Activated T-cell treated with anti-CD3 and anti-CD28 coated beads, Interleukin-2, amount 50 U/mL, for 4 hours (primary cell): ENCODE data around the gene KIR2DL3. TPM values are rescaled to one million over a fixed set of nuclear protein-coding genes. Genes with fewer than 3 reads are reported as not detected.
"Not testable (repeated sequence)": the region's sequence is repeated elsewhere in the genome, so short reads cannot be mapped to it uniquely, and the experiment has no call there.

ENCODE experiments used
- ATAC-seq, 2 donors: fragments of 200-7000 bp; cut with Tn5 transposase; one replicate each; pipeline ENCODE4 v1.10.0; 2021
- DNase-seq: peaks from one replicate; pipeline ENCODE4 v3.0.0-alpha.2; 2020
- H3K27me3 Mint-ChIP-seq: one replicate; pipeline ENCODE4 v1.8.0; 2021; ENCODE audit warnings: low read depth, mixed read lengths
- H3K36me3 Mint-ChIP-seq: one replicate; pipeline ENCODE4 v1.8.0; 2022; ENCODE audit warnings: mixed read lengths; ENCODE audit not compliant: insufficient read depth
- H3K4me1 Mint-ChIP-seq: one replicate; pipeline ENCODE4 v1.8.0; 2021; ENCODE audit warnings: low read depth, mixed read lengths
- H3K4me3 Mint-ChIP-seq: one replicate; pipeline ENCODE4 v1.8.0; 2021; ENCODE audit warnings: mild to moderate bottlenecking, moderate library complexity, mixed read lengths
- H3K9me3 Mint-ChIP-seq: one replicate; pipeline ENCODE4 v1.8.0; 2021; ENCODE audit warnings: mixed read lengths
- total RNA-seq, 3 donors: library from RNA; stranded (reverse); gene quantifications; one replicate each; pipeline ENCODE4 v1.2.1, GENCODE V29; 2021

KIR2DL3 gene
- total RNA-seq, 3 donors from 2014 or later = 0.37 TPM; not detected in 2

DNA sequence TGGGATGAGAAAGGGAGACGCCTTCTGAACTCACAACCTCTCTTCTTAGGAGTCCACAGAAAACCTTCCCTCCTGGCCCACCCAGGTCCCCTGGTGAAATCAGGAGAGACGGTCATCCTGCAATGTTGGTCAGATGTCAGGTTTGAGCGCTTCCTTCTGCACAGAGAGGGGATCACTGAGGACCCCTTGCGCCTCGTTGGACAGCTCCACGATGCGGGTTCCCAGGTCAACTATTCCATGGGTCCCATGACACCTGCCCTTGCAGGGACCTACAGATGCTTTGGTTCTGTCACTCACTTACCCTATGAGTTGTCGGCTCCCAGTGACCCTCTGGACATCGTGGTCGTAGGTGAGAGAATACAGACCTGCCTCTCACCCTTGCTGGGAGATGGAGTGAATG is 10.8 kb upstream of the KIR2DL3 start:
- H3K9me3 Mint-ChIP-seq = peaks cover 5% of the 10 kb centered on the region
- DNase-seq (no peak), ATAC-seq (no peak)
- peaks cover 17% of the 10 kb centered on the region for H3K27me3 Mint-ChIP-seq
- H3K4me3 Mint-ChIP-seq = no peak overlapping the region
- H3K36me3 Mint-ChIP-seq = no peaks in the 10 kb centered on the region
- H3K4me1 Mint-ChIP-seq = no peaks in the 10 kb centered on the region

DNA sequence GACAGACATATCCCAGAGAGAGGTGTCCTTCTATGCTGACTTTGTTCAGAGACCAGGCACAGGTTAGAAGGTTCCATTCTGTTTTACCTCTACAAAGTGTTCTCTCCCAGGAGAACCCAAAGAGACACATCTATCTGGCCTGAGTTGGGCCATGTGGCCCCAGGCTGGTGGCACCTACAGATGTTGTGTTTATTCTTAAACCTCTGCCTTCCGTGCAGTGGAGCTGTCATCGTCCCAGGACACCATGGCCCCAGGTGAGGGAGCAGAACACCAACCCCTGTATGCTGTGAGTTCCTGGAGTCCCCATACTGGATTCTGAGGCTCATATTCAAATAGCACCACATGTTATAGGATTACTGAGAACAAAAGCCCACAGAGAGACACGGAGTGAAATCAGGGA is 10.1 kb upstream of the KIR2DL3 start:
- no peak overlapping the region for H3K4me3 Mint-ChIP-seq
- H3K4me1 Mint-ChIP-seq = no peaks in the 10 kb centered on the region
- H3K27me3 Mint-ChIP-seq = peaks cover 19% of the 10 kb centered on the region
- ATAC-seq (no peak), DNase-seq (no peak)
- H3K36me3 Mint-ChIP-seq = no peaks in the 10 kb centered on the region
- peaks cover 5% of the 10 kb centered on the region for H3K9me3 Mint-ChIP-seq

DNA sequence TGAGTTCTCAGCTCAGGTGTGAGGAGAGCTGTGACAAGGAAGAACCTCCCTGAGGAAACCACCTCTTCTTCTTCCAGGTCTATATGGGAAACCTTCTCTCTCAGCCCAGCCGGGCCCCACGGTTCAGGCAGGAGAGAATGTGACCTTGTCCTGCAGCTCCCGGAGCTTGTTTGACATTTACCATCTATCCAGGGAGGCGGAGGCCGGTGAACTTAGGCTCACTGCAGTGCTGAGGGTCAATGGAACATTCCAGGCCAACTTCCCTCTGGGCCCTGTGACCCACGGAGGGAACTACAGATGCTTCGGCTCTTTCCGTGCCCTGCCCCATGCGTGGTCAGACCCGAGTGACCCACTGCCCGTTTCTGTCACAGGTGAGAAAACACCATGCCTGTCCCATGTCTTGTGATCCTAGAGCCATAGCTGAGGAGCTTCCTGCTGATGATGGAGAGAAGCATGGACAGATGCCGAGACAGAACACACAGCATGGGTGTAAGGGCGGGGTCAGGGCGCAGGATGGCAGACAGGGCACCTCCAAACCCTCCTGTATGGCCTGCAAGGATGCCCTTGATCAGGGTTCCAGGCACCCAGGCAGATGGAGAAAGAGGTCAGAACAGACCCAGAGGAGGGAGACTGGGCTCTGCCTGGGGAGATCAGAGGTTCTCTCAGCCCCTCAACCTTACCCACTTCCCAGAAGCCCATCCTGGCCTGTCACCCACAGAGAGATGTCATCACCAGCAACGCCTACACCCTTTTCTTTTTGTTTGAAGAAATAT is 8.7 kb upstream of the KIR2DL3 start:
- Mint-ChIP-seq H3K9me3 (peaks cover 9% of the 10 kb centered on the region), H3K36me3 (no peaks in the 10 kb centered on the region), H3K27me3 (peaks cover 19% of the 10 kb centered on the region), H3K4me1 (no peaks in the 10 kb centered on the region), H3K4me3 (no peak overlapping the region)
- ATAC-seq = no peak
- DNase-seq = no peak

DNA sequence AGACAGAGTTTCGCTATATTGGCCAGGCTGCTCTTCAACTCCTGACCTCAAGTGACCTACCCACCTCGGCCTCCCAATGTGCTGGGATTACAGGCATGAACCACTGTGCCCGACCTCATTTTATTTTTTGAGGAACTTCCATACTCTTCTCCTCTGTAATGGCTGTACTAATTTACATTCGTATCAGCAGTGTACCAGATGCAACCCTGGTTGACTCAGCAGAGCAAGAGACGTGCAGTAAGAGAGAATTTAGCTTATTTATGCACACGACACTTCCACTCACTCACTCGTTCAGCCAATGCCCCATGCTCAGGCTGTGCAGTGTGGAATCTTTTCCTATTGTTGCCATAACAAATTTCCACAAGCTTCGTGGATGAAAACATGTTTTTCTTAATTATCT is 7.1 kb upstream of the KIR2DL3 start:
- peaks cover 9% of the 10 kb centered on the region for H3K9me3 Mint-ChIP-seq
- no peaks in the 10 kb centered on the region for H3K4me1 Mint-ChIP-seq
- no peaks in the 10 kb centered on the region for H3K36me3 Mint-ChIP-seq
- no peak overlapping the region for H3K4me3 Mint-ChIP-seq
- DNase-seq (no peak), ATAC-seq (no peak)
- peaks cover 20% of the 10 kb centered on the region for H3K27me3 Mint-ChIP-seq

DNA sequence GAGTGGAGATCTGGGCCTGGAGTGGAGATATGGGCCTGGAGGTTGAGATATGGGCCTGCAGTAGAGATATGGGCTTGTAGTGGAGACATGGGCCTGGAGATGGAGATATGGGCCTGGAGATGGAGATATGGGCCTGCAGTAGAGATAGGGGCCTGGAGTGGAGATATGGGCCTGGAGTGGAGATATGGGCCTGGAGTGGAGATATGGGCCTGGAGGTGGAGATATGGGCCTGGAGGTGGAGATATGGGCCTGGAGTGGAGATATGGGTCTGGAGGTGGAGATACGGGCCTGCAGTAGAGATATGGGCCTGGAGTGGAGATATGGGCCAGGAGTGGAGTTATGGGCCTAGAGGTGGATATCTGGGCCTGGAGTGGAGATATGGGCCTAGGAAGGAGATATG is 402 bp downstream of the KIR2DL3 start:
- DNase-seq (no peak), ATAC-seq (no peak)
- no peak overlapping the region for H3K4me3 Mint-ChIP-seq
- peaks cover 4% of the 10 kb centered on the region for H3K9me3 Mint-ChIP-seq
- no peaks in the 10 kb centered on the region for H3K4me1 Mint-ChIP-seq
- no peaks in the 10 kb centered on the region for H3K36me3 Mint-ChIP-seq
- H3K27me3 Mint-ChIP-seq = peaks cover 8% of the 10 kb centered on the region

DNA sequence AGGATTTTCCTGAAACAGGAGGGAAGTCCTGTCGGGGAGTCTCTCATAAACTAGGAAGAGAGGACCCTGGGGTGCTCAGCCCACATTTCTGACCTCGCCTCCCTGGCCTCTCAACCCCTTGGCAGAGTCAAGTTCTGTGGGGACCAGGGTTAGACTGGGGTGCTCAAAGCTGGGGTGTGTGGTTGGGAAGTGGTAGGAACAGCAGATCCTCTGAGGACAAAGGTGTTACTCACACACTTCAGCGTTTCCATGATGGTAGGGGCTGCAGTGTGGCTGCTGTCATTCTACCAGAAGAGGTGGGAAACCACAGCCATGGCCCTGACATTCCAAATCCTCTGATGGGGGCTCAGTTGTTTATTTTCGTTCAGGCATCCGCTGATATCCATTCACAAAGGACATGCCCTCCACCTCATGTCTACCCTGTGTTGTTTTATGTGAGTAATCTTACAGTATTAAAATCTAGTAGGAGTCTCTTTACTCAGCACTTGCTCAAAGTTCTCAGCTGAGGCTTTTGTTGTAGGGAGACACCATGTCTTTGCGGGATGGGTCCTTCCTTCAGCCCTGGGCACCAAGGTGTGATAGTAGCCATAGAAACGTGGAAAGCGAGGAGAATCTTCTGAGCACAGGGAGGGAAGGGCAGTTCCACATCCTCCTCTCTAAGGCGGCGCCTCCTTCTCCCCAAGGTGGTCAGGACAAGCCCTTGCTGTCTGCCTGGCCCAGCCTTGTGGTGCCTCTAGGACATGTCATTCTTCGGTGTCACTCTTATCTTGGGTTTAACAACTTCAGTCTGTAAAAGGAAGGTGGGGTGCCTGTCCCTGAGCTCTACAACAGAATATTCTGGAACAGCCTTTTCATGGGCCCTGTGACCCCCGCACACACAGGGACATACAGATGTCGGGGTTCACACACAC is 1.5 kb downstream of the KIR2DL3 start:
- Mint-ChIP-seq H3K36me3 (no peaks in the 10 kb centered on the region), H3K27me3 (peaks cover 8% of the 10 kb centered on the region), H3K9me3 (no peaks in the 10 kb centered on the region), H3K4me1 (no peaks in the 10 kb centered on the region), H3K4me3 (no peak overlapping the region)
- ATAC-seq (no peak), DNase-seq (no peak)

DNA sequence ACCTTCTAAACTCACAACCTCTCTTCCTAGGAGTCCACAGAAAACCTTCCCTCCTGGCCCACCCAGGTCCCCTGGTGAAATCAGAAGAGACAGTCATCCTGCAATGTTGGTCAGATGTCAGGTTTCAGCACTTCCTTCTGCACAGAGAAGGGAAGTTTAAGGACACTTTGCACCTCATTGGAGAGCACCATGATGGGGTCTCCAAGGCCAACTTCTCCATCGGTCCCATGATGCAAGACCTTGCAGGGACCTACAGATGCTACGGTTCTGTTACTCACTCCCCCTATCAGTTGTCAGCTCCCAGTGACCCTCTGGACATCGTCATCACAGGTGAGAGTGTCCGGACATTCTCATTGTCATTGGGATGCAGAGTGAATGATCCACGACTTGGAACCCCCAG is 3.6 kb downstream of the KIR2DL3 start:
- H3K4me1 Mint-ChIP-seq, H3K36me3 Mint-ChIP-seq, H3K27me3 Mint-ChIP-seq, DNase-seq, H3K9me3 Mint-ChIP-seq, H3K4me3 Mint-ChIP-seq, ATAC-seq: not testable (repeated sequence)

DNA sequence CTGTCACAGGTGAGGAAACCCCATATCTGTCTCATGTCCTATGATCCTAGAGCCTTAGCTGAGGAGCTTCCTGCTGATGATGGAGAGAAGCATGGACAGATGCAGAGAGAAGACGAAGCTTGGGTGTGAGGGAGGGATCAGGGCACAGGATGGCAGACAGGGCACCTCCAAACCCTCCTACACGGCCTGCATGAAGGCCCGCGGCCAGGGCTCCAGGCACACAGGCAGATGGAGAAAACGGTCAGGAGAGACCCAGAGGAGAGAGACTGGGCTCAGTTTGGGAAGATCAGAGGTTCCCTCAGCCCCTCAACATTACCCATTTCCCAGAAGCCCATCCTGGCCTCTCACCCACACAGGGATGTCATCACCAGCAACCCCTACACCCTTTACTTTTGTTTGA is 5.8 kb downstream of the KIR2DL3 start:
- H3K9me3 Mint-ChIP-seq, H3K4me1 Mint-ChIP-seq, H3K4me3 Mint-ChIP-seq, H3K36me3 Mint-ChIP-seq, H3K27me3 Mint-ChIP-seq, DNase-seq, ATAC-seq: not testable (repeated sequence)

DNA sequence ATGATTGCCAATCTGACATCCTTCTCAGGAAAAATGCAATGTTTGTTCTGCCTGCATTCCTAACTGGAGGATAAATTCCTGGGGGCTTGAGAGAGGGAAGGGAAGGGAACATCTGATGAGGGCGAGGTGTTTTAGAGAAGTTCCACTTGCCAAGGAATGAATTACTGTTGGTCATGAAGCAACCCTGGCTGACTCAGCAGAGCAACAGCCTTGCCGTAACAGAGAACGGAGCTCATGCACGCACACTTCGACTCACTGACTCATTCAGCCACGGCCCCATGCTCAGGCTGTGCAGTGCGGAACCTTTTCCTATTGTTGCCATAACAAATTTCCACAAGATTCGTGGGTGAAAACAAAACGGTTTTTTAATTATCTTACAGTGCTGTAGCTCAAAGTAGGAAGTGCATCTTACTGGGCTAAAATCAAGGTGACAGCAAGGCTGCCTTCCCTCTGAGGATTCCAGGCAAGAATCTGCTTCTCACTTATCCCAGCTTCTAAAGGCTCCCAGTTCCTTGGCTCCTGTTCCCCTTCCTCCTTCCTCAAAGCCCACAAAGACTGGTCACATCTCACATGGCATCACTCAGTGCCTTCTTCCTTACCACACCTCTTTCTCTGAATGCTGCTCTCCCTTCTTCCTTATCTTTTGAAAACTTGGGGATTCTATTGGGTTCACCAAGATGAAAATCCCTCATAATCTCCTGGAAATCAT is 9.5 kb downstream of the KIR2DL3 start:
- H3K27me3 Mint-ChIP-seq, H3K36me3 Mint-ChIP-seq, DNase-seq, H3K9me3 Mint-ChIP-seq, ATAC-seq, H3K4me1 Mint-ChIP-seq, H3K4me3 Mint-ChIP-seq: not testable (repeated sequence)

DNA sequence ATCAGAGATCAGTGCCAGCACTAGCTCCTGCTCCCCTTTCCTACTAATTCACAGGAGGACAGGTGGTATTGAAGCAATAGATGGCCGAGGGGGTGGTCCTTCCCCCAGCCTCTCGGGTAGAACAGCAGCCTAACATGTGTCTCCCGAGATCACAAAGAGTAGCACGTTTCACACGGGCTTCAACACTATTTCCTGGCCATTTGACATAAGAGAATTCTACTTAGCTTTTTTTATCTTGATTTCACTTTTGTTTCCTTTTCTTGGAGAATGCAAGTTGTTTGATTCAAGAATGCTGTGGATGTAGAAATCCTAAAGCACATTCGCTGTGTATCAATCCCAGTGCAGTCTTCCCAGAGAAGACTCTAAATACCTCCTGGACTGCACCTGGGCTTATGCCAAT is 12.0 kb downstream of the KIR2DL3 start:
- not testable (repeated sequence) for H3K9me3 Mint-ChIP-seq, H3K27me3 Mint-ChIP-seq, DNase-seq, H3K4me3 Mint-ChIP-seq, H3K4me1 Mint-ChIP-seq, ATAC-seq, H3K36me3 Mint-ChIP-seq

DNA sequence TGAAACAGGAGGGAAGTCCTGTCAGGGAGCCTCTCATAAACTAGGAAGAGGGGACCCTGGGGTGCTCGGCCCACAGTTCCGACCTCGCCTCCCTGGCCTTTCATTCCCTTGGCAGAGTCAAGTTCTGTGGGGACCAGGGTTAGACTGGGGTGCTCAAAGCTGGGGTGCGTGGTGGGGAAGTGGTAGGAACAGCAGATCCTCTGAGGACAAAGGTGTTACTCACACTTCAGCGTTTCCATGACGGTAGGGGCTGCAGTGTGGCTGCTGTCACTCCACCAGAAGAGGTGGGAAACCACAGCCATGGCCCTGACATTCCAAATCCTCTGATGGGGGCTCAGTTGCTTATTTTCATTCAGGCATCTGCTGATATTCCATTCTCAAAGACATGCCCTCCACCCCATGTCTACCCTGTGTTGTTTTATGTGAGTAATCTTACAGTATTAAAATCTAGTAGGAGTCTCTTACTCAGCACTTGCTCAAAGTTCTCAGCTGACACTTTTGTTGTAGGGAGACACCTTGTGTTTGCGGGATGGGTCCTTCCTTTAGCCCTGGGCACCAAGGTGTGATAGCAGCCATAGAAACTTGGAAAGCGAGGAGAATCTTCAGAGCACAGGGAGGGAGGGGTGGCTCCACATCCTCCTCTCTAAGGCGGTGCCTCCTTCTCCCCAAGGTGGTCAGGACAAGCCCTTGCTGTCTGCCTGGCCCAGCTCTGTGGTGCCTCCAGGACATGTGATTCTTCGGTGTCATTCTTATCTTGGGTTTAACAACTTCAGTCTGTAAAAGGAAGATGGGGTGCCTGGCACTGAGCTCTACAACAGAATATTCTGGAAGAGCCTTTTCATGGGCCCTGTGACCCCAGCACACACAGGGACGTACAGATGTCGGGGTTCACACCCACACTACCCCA is 18.1 kb downstream of the KIR2DL3 start:
- not testable (repeated sequence) for H3K36me3 Mint-ChIP-seq, H3K9me3 Mint-ChIP-seq, DNase-seq, H3K27me3 Mint-ChIP-seq, ATAC-seq, H3K4me1 Mint-ChIP-seq, H3K4me3 Mint-ChIP-seq

DNA sequence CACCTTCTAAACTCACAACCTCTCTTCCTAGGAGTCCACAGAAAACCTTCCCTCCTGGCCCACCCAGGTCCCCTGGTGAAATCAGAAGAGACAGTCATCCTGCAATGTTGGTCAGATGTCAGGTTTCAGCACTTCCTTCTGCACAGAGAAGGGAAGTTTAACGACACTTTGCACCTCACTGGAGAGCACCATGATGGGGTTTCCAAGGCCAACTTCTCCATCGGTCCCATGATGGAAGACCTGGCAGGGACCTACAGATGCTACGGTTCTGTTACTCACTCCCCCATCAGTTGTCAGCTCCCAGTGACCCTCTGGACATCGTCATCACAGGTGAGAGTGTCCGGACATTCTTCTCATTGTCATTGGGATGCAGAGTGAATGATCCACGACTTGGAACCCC is 20.3 kb downstream of the KIR2DL3 start:
- not testable (repeated sequence) for H3K4me3 Mint-ChIP-seq, H3K36me3 Mint-ChIP-seq, H3K27me3 Mint-ChIP-seq, DNase-seq, H3K4me1 Mint-ChIP-seq, ATAC-seq, H3K9me3 Mint-ChIP-seq

DNA sequence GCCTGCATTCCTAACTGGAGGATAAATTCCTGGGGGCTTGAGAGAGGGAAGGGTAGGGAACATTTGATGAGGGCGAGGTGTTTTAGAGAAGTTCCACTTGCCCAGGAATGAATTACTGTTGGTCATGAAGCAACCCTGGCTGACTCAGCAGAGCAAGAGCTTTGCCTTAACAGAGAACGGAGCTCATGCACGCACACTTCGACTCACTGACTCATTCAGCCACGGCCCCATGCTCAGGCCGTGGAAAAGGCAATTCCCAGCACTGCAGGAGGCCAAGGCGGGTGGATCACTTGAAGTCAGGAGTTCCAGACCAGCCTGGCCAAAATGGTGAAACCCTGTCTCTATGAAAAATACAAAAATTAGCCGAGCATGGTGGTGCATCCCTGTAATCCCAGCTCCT is 25.9 kb downstream of the KIR2DL3 start:
- DNase-seq, H3K4me1 Mint-ChIP-seq, H3K4me3 Mint-ChIP-seq, ATAC-seq, H3K9me3 Mint-ChIP-seq, H3K36me3 Mint-ChIP-seq, H3K27me3 Mint-ChIP-seq: not testable (repeated sequence)

DNA sequence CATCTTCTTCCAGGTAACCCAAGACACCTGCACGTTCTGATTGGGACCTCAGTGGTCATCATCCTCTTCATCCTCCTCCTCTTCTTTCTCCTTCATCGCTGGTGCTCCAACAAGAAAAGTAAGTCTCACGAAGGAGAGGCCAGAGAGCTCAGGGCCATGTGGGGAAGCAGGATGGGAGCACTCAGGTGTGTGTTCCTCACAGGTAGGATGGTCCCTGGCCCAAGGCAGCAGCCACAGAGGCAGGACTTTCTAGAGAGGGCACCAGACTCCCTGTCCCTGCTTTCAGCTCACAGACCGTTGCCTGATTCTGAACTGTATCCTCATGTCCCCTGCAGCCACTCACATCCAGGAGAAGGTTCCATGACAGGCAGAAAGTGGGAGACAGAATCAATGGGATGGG is 28.2 kb downstream of the KIR2DL3 start:
- not testable (repeated sequence) for H3K36me3 Mint-ChIP-seq, DNase-seq, H3K27me3 Mint-ChIP-seq, H3K9me3 Mint-ChIP-seq, H3K4me1 Mint-ChIP-seq, H3K4me3 Mint-ChIP-seq, ATAC-seq
